Adrenal gland (tissue), 5 donors: ENCODE results near the gene ACAA2.

ENCODE experiments used
- POLR2A ChIP-seq, 2 donors: fragments of 450-650 bp; IDR thresholded peaks; one replicate each; pipeline ENCODE4 v1.6.1; 2017; ENCODE audit warnings: antibody characterized with exemption in 2 of 2, mild to moderate bottlenecking in 2 of 2, moderate library complexity in 1 of 2
- TF ChIP-seq, protein P1 (sequence below), 6 experiments: fragments of 450-650 bp in 4 of 6; fragments of 200-600 bp in 2 of 6; sonication (generic) in 1 of 6; IDR thresholded peaks; 1 replicate in 5 of 6; 2 replicates in 1 of 6; pipeline versions ENCODE4 v1.5.1 to v1.8.0; 2016 to 2021; ENCODE audit warnings: antibody characterized with exemption in 6 of 6, mild to moderate bottlenecking in 2 of 6, moderate library complexity in 1 of 6
- donor health status: DM: no; HTN: no; CAD: no.

DNA sequence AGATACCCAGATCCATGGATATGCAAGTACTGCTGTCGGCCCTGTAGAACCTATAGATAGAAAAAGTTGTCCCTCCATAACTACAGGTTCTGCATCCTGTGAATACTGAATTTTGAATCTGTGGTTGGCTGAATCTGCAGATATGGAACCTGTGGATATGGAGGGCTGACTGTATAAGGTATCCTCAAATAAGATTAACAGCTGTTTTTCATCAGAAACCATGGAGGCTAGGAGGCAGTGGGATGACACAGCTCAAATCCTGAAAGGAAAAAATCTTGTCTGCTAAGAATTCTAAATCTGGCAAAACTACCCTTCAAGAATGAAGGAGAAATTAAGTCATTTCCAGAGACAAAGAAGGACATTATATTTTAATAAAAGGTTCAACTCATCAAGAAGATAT is 14.7 kb upstream of the ACAA2 start:
- TF ChIP-seq, protein P1, sequence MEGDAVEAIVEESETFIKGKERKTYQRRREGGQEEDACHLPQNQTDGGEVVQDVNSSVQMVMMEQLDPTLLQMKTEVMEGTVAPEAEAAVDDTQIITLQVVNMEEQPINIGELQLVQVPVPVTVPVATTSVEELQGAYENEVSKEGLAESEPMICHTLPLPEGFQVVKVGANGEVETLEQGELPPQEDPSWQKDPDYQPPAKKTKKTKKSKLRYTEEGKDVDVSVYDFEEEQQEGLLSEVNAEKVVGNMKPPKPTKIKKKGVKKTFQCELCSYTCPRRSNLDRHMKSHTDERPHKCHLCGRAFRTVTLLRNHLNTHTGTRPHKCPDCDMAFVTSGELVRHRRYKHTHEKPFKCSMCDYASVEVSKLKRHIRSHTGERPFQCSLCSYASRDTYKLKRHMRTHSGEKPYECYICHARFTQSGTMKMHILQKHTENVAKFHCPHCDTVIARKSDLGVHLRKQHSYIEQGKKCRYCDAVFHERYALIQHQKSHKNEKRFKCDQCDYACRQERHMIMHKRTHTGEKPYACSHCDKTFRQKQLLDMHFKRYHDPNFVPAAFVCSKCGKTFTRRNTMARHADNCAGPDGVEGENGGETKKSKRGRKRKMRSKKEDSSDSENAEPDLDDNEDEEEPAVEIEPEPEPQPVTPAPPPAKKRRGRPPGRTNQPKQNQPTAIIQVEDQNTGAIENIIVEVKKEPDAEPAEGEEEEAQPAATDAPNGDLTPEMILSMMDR (IDR thresholded peaks at IDR 0.05) = no peak
- no peak for TF ChIP-seq POLR2A (IDR thresholded peaks at IDR 0.05)
